OCI-LY7 (cell line): Measurements from ENCODE around the gene LDAH. TPM values are rescaled to one million over a fixed set of nuclear protein-coding genes. Genes with fewer than 3 reads are reported as not detected.

Experiments
- BruUV-seq: library from RNA; stranded (reverse); fragments of 400-500 nt; replicated peaks from 2 replicates; lab custom pipeline; 2021; lab: Mats Ljungman, UMichigan
- CTCF ChIA-PET: fragments of 300-600 bp; sonication (Branson Sonifier 250); formaldehyde crosslinking; loops from one replicate; lab custom pipeline; 2022; ENCODE audit warnings: antibody characterized with exemption; ENCODE audit not compliant: unreplicated experiment; lab: Charles Lee
- POLR2A ChIA-PET: fragments of 300-600 bp; sonication (Branson Sonifier 250); formaldehyde crosslinking; loops from one replicate; lab custom pipeline; 2022; ENCODE audit warnings: antibody characterized with exemption; lab: Charles Lee
- DNase-seq: peaks from one replicate; pipeline ENCODE4 v3.0.0-alpha.2; 2015; ENCODE audit warnings: low spot score
- H2AFZ ChIP-seq: fragments of 200-600 bp; sonication (generic), shearing (Covaris generic); 2 replicates; pipeline ENCODE4 v1.6.1; 2014; ENCODE audit warnings: mild to moderate bottlenecking, antibody characterized with exemption, low read length, moderate library complexity
- H3K27ac ChIP-seq: fragments of 200-600 bp; sonication (generic); 2 replicates; pipeline ENCODE4 v1.5.1; 2014; ENCODE audit warnings: mixed run types, low read depth, mild to moderate bottlenecking, moderate library complexity, low read length, inconsistent platforms; ENCODE audit not compliant: poor library complexity, severe bottlenecking
- H3K36me3 ChIP-seq: fragments of 200-600 bp; sonication (generic); 2 replicates; pipeline ENCODE4 v1.6.1; 2014; ENCODE audit warnings: mild to moderate bottlenecking, antibody characterized with exemption, low read length, moderate library complexity, mixed read lengths; ENCODE audit not compliant: insufficient read depth
- H3K4me1 ChIP-seq: fragments of 200-600 bp; sonication (generic); 2 replicates; pipeline ENCODE4 v1.5.1; 2014; ENCODE audit warnings: mild to moderate bottlenecking, low read length; ENCODE audit not compliant: insufficient read depth, poor library complexity, severe bottlenecking
- H3K4me2 ChIP-seq: fragments of 200-600 bp; sonication (generic); 2 replicates; pipeline ENCODE4 v1.6.1; 2014; ENCODE audit warnings: mild to moderate bottlenecking, low read length
- H3K4me3 ChIP-seq: fragments of 200-600 bp; sonication (generic); 2 replicates; pipeline ENCODE4 v1.5.1; 2014; ENCODE audit warnings: mild to moderate bottlenecking, low read depth, low read length; ENCODE audit not compliant: poor library complexity, severe bottlenecking
- H3K79me2 ChIP-seq: fragments of 200-600 bp; sonication (generic); 2 replicates; pipeline ENCODE4 v1.6.1; 2016; ENCODE audit warnings: low read depth, mild to moderate bottlenecking, low read length, moderate library complexity, mixed read lengths; ENCODE audit not compliant: insufficient read depth
- H3K9me2 ChIP-seq: fragments of 200-600 bp; sonication (generic); 2 replicates; pipeline ENCODE4 v1.6.1; 2016; ENCODE audit warnings: mild to moderate bottlenecking, low read length, mixed read lengths; ENCODE audit not compliant: insufficient read depth
- H3K9me3 ChIP-seq: fragments of 200-600 bp; sonication (generic); 2 replicates; pipeline ENCODE4 v1.6.1; 2014; ENCODE audit warnings: mild to moderate bottlenecking, mixed run types, low read length, mixed read lengths
- H4K20me1 ChIP-seq: fragments of 200-600 bp; sonication (generic); 2 replicates; pipeline ENCODE4 v1.6.1; 2014; ENCODE audit warnings: mild to moderate bottlenecking, antibody characterized with exemption, low read length, moderate library complexity, mixed read lengths; ENCODE audit not compliant: insufficient read depth
- CTCF ChIP-seq: fragments of 200-600 bp; sonication (generic); conservative IDR thresholded peaks from 2 replicates; pipeline ENCODE4 v1.5.1; 2014; ENCODE audit warnings: mild to moderate bottlenecking, antibody characterized with exemption, low read length, moderate library complexity, mixed read lengths
- EZH2phosphoT487 ChIP-seq: fragments of 200-600 bp; sonication (generic); IDR thresholded peaks from 2 replicates; pipeline ENCODE4 v1.6.1; 2018; ENCODE audit warnings: low read depth, borderline replicate concordance, mild to moderate bottlenecking, mixed run types, antibody characterized with exemption, low read length, moderate library complexity, mixed read lengths
- intact Hi-C: fragments of 100-400 bp; cut with micrococcal nuclease; formaldehyde crosslinking; loops from one replicate; pipeline ENCODE4 v1.10.0; 2022; ENCODE audit not compliant: unreplicated experiment
- total RNA-seq, 2 experiments: library from RNA; depleted of rRNA in 1 of 2; stranded (reverse); fragments of >200 nt in 1 of 2; shearing (Covaris generic) in 1 of 2; gene quantifications; 2 replicates each; pipeline ENCODE4 v1.2.3, GENCODE V29; 2014 to 2022

Gene LDAH
- total RNA-seq, 2 experiments from 2014 or later = 21.7 to 38.1 TPM

DNA sequence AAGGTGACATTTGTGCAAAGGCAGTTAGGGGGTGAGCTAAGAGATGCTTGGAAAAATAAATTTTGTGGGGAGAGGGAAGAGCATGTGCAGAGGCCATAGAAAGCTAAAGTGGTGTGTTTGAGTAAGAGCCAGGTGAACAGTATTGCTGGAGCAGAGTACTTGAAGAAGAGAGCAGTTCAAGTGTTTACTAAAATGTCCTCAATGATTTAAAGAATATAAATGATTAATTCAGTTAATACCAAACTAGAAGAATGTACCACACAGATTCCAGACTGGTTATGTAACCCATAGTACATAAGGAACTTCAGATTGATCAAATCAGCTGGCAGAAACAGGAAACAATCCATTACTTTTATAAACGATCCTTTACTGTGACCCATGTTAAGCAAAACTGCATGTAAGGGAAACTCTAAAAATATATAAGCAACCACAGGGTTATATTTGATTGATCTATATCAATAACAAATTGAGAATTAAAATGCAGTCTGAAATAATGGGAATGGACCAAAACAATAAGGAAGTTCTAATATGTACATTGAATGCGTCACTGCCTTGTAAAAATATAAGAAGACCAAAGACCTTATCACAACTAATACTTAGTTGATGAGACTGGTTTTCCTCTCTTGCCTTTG is 76.9 kb downstream of the LDAH start:
- Histone ChIP-seq H3K9me2 (no peaks in the 10 kb centered on the region), H3K79me2 (no peaks in the 10 kb centered on the region; the same call in 1 of the 2 replicates), H3K4me1 (peaks cover 34% of the 10 kb centered on the region), H3K9me3 (0 out of 2 replicates have a peak, but pooled peaks cover under 1% of the 10 kb centered on the region), H3K4me3 (no peak overlapping the region), H2AFZ (no peak overlapping the region), H3K27ac (no peak overlapping the region), H4K20me1 (no peaks in the 10 kb centered on the region), H3K36me3 (peaks cover 12% of the 10 kb centered on the region), H3K4me2 (peak overlapping the region; percentile 2; the same call in 1 of the 2 replicates)
- intact Hi-C loops = loop anchor here (2.0 kb wide), 1 partner anchor 69 kb away; no protein-coding TSS in a partner anchor
- no TSS peak for BruUV-seq
- no peak for DNase-seq
- ChIA-PET CTCF (no interaction called here), POLR2A (interaction anchor here (0.6 to 1.3 kb wide), 3 partner anchors 14 to 85 kb away, joined by 3 to 4 read pairs (median 3); no protein-coding TSS in a partner anchor)
- TF ChIP-seq CTCF (no peak), EZH2phosphoT487 (no peak)

DNA sequence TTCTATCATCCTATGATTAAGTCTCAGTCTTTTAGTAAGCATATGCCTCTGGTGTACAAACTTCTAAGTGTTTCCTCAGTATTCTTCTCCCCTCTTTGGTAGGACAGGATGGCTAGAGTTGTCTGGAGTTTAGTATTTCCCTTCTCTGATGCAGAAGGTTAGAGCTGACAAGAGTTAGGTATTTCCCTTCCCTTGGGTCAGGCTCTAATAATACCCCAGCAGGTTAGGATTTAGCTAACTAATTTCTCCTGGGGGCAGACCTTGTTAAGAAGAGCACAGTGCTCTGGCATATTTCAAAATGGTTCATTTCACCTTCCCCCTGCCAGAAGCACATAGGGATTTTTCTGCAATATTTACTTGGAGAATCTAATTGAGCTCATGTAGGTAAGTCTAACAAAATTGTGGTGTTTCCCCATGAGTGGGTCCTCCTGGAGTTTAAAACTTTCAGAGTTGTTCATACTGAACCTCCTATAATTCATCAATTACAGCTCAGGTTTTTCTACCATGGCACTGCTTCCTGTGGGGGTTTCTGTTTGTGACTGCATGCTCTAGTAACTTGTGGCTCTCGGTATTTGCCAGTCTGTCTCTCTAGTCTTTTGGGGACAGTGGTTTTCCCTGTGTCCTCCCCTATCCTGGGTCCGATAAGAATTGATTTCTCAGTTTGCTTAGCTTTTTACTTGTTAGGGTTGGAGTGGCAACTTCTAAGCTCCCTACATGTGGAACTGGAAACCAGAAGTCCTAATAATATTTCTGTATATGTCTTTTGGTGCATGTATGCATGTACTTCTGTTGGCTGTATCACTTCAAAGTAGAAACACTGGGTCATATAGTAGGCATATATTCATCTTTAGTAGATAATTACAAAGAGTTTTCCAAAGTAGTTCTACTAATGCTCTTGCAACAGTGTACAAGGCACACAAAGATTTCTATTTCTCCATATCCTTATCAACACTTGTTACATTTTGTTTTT is 78.2 kb downstream of the LDAH start:
- ChIA-PET CTCF (interaction anchor here (1.5 kb wide), 1 partner anchor 68 kb away, joined by 7 read pairs; no protein-coding TSS in a partner anchor), POLR2A (interaction anchor here (0.6 to 1.6 kb wide), 11 partner anchors 8 to 68 kb away, joined by 3 to 9 read pairs (median 3); no protein-coding TSS in a partner anchor)
- Histone ChIP-seq H3K4me2 (peak overlapping the region; percentile 66), H3K27ac (peak overlapping the region; percentile 52), H3K9me2 (no peaks in the 10 kb centered on the region), H3K79me2 (no peaks in the 10 kb centered on the region; the same call in 1 of the 2 replicates), H4K20me1 (no peaks in the 10 kb centered on the region), H3K4me1 (peaks cover 34% of the 10 kb centered on the region), H3K9me3 (no peaks in the 10 kb centered on the region), H3K4me3 (peak overlapping the region; percentile 42), H2AFZ (peak overlapping the region; percentile 2; the same call in 1 of the 2 replicates), H3K36me3 (peaks cover 10% of the 10 kb centered on the region; the same call in 1 of the 2 replicates)
- TF ChIP-seq EZH2phosphoT487 (no peak), CTCF (no peak)
- intact Hi-C loops = loop anchor here (2.0 kb wide), 1 partner anchor 68 kb away; no protein-coding TSS in a partner anchor
- BruUV-seq = no TSS peak
- DNase-seq = peak; percentile 48
